Muscle layer of colon (tissue), 2 donors: ENCODE data around the gene CLPTM1L.
"Not testable (repeated sequence)": the region's sequence is repeated elsewhere in the genome, so short reads cannot be mapped to it uniquely, and the experiment has no call there.

Experiments
- H3K27ac ChIP-seq: one replicate; pipeline ENCODE4 v1.7.0; 2013; ENCODE audit warnings: low read depth, mild to moderate bottlenecking, low read length, moderate library complexity
- H3K27me3 ChIP-seq, 2 donors: one replicate each; pipeline ENCODE4 v1.7.0; 2013; ENCODE audit warnings: low read length in 2 of 2, mild to moderate bottlenecking in 2 of 2; ENCODE audit not compliant: insufficient read depth in 2 of 2, control insufficient read depth in 1 of 2
- H3K36me3 ChIP-seq: one replicate; pipeline ENCODE4 v1.7.0; 2013; ENCODE audit warnings: mild to moderate bottlenecking, low read length; ENCODE audit not compliant: insufficient read depth
- H3K4me1 ChIP-seq: one replicate; pipeline ENCODE4 v1.7.0; 2013; ENCODE audit warnings: mild to moderate bottlenecking, low read length; ENCODE audit not compliant: insufficient read depth
- H3K4me3 ChIP-seq, 2 donors: one replicate each; pipeline ENCODE4 v1.7.0; 2013; ENCODE audit warnings: low read length in 2 of 2, low read depth in 1 of 2, mild to moderate bottlenecking in 1 of 2, moderate library complexity in 1 of 2
- H3K9ac ChIP-seq: one replicate; pipeline ENCODE4 v1.7.0; 2013; ENCODE audit warnings: low read length
- H3K9me3 ChIP-seq: one replicate; pipeline ENCODE4 v1.7.0; 2013; ENCODE audit warnings: mild to moderate bottlenecking, low read length
- donor health status: abdominal sarcoma.
- donor health status: Adenocarcinoma of cecum.

CLPTM1L gene

DNA sequence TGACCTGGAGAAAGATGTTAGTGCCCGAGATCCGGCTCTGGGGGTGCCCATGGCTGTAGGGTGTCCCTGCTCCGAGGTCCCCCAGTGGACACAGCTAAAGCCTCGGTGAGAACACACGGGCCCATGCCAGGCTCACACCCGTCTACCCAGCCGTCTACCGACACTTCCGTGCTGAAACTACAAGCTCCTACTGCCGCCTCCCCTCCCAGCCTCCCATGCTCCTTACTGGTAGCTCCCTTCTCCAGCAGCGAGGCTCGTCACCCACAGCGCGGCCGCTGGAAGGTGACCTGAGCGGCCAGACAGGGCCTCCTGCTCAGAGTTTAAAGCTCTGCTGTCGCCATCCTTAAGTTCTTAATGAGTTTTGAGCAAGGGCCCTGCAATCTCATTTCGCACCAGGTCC lies 33.2 kb upstream of the CLPTM1L start:
- peaks cover 12 to 28% of the 10 kb centered on the region in 2 donors for H3K27me3 ChIP-seq

DNA sequence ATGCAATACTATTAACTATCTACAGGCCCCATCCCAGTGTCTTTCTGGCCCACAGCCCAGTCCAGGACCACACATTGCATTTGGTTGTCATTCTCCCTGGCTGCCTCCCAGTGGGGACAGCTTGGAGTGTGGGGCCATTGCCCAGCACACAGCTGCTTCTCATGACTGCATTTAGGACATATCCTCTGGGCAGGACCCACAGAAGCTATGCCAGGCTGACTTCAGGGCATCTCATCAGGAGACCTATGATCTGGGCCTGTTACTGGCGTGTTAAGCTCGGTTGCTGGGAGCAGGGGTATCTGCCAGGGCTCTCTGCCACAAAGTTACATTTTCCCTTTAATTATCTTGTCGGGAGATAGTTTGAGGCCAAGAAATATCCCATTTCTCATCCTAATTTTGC lies 32.1 kb upstream of the CLPTM1L start:
- Histone ChIP-seq H3K27me3 (peaks cover 12 to 28% of the 10 kb centered on the region in 2 donors), H3K9me3 (no peaks in the 10 kb centered on the region), H3K4me3 (no peak overlapping the region), H3K36me3 (no peaks in the 10 kb centered on the region), H3K4me1 (no peaks in the 10 kb centered on the region), H3K27ac (no peak overlapping the region), H3K9ac (no peak overlapping the region)

More for the DNA sequence above, 33.2 kb upstream of the CLPTM1L start:
- Histone ChIP-seq H3K27ac (no peak overlapping the region), H3K4me1 (no peaks in the 10 kb centered on the region), H3K4me3 (no peak overlapping the region), H3K9ac (no peak overlapping the region), H3K9me3 (no peaks in the 10 kb centered on the region), H3K36me3 (no peaks in the 10 kb centered on the region)

DNA sequence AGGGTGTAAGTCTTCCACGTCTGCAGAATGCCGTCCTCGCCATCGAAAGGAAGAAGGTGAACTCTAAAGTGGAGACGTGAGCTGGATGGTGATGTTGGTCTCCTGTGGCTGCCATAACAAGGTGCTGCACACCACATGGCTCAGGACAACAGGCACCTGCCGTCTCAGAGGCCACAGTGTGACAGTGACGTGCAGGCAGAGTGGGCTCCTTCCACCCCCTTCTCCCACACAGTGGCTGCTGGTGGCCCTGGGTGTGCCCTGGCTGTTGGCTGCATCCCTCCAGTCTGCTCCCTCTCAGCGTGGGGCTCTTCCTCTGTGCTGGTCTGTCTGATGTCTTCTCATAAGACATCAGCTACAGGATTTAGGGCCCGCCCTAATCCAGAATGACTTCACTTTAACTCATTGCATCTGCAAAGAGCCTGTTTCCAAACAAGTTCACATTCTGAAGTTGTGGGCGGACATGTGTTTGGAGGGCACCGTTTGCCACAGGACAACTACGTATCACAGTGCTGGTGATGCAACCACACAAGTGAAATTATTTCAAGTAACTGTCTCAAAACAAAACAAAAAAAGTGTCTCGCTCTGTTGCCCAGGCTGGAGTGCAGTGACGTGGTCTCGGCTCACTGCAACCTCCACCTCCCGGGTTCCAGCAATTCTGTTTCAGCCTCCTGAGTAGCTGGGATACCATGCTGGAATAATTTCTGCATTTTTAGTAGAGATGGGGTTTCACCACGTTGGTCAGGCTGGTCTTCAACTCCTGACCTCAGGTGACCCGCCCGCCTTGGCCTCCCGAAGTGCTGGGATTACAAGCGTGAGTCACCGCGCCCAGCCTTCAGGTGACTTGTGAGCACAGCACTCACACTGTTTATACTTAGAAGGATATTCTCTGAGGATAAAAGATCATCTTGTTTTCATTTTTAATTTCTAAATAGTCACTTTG lies 31.2 kb upstream of the CLPTM1L start:
- no peaks in the 10 kb centered on the region for H3K36me3 ChIP-seq
- no peak overlapping the region for H3K4me3 ChIP-seq
- H3K4me1 ChIP-seq = no peaks in the 10 kb centered on the region
- H3K27ac ChIP-seq = no peak overlapping the region
- no peak overlapping the region for H3K9ac ChIP-seq
- H3K9me3 ChIP-seq = no peaks in the 10 kb centered on the region
- H3K27me3 ChIP-seq = peaks cover 6 to 23% of the 10 kb centered on the region in 2 donors

DNA sequence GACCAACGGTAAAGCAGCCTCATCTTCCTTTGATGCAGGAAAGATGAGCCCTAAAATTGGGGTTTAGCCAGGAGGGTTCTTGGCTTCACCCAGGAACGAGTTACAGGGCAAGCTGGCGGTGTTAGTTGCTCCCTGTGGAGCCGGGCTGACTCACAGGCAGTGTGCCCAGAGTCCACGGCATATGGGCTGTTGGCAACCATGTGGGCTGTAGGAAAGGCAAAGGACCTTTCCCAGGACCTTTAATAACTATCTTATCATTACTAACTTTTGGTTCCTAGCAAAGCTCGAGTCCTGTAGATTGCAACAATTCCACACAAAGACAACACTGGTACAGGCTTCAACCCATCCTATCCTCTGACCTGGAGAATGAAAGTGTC lies 29.8 kb upstream of the CLPTM1L start:
- Histone ChIP-seq H3K9ac (no peak overlapping the region), H3K36me3 (no peaks in the 10 kb centered on the region), H3K27ac (no peak overlapping the region), H3K27me3 (peaks cover 0 to 12% of the 10 kb centered on the region in 2 donors), H3K4me1 (no peaks in the 10 kb centered on the region), H3K4me3 (no peak overlapping the region), H3K9me3 (no peaks in the 10 kb centered on the region)

DNA sequence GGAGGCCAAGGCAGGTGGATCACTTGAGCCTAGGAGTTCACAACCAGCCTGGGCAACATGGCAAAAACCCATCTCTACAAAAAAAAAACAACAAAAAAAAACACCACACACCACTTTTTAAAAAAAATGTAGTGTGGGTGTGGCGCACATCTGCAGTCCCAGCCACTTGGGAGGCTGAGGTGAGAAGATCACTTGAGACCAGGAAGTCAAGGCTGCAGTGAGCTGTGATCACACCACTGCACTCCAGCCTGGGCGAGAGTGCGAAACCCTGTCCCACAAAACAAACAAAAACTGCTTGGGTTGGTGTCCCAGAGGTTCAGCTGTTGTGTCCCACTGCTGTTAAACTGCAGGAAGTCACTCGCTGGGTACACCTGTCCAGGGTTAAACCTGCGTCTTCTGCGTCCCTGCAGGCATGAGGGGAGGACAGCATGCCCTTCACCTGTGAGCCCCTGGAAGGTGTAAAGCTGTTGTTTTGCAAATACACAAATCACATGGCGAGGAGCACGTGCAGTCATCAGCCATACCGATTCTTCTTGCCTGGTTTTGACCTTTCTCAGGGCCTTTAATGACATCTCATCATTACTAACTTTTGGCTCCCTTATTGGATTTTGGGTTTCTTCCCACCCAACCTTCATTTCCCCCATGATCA lies 29.3 kb upstream of the CLPTM1L start:
- no peak overlapping the region for H3K9ac ChIP-seq
- H3K27me3 ChIP-seq = peaks cover 0 to 7% of the 10 kb centered on the region in 2 donors
- no peak overlapping the region for H3K27ac ChIP-seq
- H3K9me3 ChIP-seq = no peaks in the 10 kb centered on the region
- H3K36me3 ChIP-seq = no peaks in the 10 kb centered on the region
- H3K4me1 ChIP-seq = no peaks in the 10 kb centered on the region
- no peak overlapping the region for H3K4me3 ChIP-seq

DNA sequence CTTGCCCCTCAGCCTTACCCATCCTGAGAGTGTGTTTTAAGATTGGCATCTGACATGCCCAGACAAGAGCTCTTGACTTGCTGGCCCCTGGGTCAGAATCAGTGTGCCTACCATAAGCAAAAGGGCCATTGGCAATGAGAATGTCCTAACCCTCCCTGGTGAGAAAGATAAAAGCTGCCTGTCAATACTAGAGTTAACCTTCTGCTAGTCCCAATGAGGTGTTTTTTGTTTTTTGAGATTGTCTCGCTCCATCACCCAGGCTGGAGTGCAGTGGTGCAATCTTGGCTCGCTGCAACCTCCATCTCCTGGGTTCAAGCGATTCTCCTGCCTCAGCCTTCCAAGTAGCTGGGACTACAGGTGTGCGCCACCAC lies 27.1 kb upstream of the CLPTM1L start:
- H3K27ac ChIP-seq, H3K9me3 ChIP-seq, H3K4me3 ChIP-seq, H3K27me3 ChIP-seq, H3K4me1 ChIP-seq, H3K9ac ChIP-seq, H3K36me3 ChIP-seq: not testable (repeated sequence)

DNA sequence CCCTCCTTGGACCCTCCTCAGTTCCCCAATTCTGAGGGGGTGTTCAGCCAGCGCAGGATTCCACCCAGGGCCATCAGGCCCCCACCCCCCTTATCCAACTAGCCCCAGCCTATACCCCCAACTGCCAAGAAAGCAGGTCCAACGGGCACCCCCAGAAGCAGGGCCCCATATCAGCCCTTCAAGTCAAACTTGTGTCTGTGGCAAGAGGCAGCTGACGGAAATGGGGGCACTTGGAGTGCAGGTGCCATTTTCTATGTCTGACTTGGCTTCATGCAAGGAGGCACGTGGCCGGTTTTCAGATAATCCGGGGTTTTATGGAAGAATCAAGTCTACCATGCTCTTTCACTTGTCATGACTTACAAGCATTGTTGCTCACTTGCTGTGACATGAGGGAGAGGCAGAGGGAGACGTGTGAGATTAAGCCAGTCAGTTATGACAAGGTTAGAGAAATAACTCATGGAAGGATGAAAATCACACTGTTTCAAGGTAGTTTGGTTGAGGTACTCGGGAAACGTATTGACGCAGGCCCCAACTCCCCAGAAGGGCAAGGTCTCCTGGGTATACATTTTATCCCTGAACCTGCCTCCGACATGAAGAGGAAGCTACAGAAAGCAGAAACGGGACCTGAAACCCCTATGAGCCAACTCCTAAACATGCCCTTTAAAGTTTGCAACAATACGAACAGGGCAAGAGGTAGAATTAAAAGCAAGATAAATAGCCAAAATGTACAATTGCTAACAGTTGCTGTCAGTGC lies 26.5 kb upstream of the CLPTM1L start:
- no peak overlapping the region for H3K4me3 ChIP-seq
- H3K9ac ChIP-seq = no peak overlapping the region
- no peak overlapping the region for H3K27ac ChIP-seq
- no peaks in the 10 kb centered on the region for H3K36me3 ChIP-seq
- no peaks in the 10 kb centered on the region for H3K4me1 ChIP-seq
- no peaks in the 10 kb centered on the region for H3K9me3 ChIP-seq
- no peaks in the 10 kb centered on the region for H3K27me3 ChIP-seq

DNA sequence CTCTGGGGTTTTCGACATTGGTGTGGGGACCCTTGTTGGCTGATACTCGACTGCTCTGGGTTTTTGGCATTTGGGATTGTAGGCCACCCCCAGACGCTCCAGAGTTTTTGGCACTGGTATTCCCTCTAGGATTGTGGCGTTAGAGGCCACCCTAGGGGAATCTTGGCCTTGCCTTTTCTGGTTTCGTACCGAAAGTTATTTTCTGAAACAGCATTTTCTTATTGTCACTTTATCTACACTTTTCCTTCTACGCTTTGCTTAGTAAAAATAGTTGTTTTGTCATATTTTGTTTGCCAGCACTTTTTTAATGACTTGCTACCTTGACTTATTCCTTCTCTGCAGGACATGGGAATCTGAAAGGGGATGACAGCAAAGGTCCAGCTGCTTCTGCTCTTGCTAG lies 25.1 kb upstream of the CLPTM1L start:
- Histone ChIP-seq H3K9me3 (no peaks in the 10 kb centered on the region), H3K4me3 (no peak overlapping the region), H3K27me3 (no peaks in the 10 kb centered on the region), H3K4me1 (no peaks in the 10 kb centered on the region), H3K27ac (no peak overlapping the region), H3K36me3 (no peaks in the 10 kb centered on the region), H3K9ac (no peak overlapping the region)

DNA sequence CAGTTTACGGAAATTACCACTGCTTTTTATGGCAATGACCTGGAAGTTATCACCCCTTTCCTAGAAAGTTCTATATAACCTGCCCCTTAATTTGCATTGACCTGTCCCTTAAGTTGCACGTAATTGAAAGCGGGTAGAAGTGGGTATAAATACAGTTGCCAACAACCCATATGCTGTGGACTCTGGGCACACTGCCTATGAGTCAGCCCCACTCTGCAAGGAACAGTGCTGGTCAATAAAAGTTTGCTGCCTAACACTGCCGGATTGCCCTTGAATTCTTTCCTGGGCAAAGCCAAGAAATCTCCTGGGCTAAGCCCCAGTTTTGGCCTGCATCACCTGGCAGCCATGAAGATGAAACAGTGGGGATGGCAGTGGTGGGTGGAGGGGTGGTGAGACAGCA lies 23.9 kb upstream of the CLPTM1L start:
- Histone ChIP-seq H3K9me3 (no peaks in the 10 kb centered on the region), H3K4me3 (no peak overlapping the region), H3K27me3 (peaks cover 0 to 3% of the 10 kb centered on the region in 2 donors), H3K4me1 (no peaks in the 10 kb centered on the region), H3K36me3 (no peaks in the 10 kb centered on the region), H3K9ac (no peak overlapping the region), H3K27ac (no peak overlapping the region)

DNA sequence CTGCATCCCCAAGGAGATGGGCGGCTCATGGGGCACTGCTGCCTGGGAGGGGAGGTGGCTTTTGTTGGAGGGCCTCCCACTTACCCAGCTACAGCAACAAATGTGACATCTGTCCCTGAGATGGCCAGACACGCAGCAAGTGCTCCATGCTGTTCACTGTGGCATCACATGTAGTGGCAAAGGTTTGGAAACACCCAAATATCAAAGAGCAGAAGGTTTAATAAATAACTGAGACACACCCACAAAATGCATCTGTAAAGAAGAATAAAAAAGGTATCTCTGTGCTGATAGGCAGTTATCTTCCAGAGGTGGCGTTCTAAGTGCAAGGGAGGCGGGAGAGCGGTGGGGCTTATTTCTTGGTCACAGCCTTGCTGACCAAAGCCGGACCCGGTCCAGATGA lies 23.3 kb upstream of the CLPTM1L start:
- no peaks in the 10 kb centered on the region for H3K9me3 ChIP-seq
- no peak overlapping the region for H3K4me3 ChIP-seq
- no peaks in the 10 kb centered on the region for H3K36me3 ChIP-seq
- peaks cover 0 to 8% of the 10 kb centered on the region in 2 donors for H3K27me3 ChIP-seq
- no peak overlapping the region for H3K9ac ChIP-seq
- no peaks in the 10 kb centered on the region for H3K4me1 ChIP-seq
- no peak overlapping the region for H3K27ac ChIP-seq

DNA sequence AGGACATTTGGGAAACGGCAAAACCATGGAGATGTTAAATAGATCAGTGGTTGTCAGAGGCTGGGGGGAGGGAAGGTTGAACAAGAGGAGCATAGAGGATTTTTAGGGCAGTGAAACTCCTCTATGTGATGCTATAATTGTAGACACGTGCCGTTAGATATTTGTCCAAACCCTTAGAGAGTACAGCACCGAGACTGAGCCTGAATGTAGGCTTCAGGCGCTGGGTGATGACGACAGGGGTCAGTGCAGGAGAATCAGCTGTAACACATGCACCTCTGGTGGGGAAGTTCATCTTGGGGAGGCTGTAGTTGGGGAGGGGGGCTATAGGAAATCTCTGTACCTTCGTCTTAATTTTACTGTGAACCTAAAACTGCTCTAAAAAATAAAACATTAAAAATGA lies 22.2 kb upstream of the CLPTM1L start:
- H3K9ac ChIP-seq = no peak overlapping the region
- H3K4me3 ChIP-seq = no peak overlapping the region
- H3K27me3 ChIP-seq = peaks cover 0 to 9% of the 10 kb centered on the region in 2 donors
- H3K9me3 ChIP-seq = no peaks in the 10 kb centered on the region
- no peak overlapping the region for H3K27ac ChIP-seq
- H3K36me3 ChIP-seq = no peaks in the 10 kb centered on the region
- H3K4me1 ChIP-seq = no peaks in the 10 kb centered on the region
